Fibroblast of skin of left quadriceps (primary cell): ENCODE measurements around the gene CDK14.
A peak's percentile ranks its signal among the peaks of the same experiment; 100 is the strongest.

ENCODE experiments used
- DNase-seq, 2 experiments: peaks; one replicate each; pipeline ENCODE4 v3.0.0-alpha.2; 2013; ENCODE audit warnings: low read depth in 2 of 2

Gene CDK14

DNA sequence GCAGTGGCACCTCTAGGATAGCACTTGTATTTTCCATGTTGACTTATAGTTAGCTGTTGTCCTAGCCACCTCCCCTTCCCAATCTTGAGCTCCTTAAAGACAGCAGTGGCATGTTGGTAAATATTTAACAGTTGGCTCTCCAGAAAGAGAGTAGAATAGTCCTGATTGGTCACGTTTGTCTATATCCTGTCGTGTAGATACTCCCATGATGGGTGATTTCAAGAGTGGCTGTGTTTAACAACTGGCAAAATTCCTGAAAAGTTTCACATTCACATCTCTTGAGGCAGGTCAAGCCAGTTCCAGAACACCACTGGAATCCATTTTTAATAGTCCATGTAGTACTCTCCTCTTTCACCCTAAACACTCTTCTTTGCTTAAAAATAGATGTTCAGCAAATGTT is 599.9 kb downstream of the CDK14 start:
- DNase-seq: no peak

- no peak for DNase-seq
Observed at GRCh38 chr7:91198371-91198770, 602.2 kb downstream of the CDK14 start.

DNA sequence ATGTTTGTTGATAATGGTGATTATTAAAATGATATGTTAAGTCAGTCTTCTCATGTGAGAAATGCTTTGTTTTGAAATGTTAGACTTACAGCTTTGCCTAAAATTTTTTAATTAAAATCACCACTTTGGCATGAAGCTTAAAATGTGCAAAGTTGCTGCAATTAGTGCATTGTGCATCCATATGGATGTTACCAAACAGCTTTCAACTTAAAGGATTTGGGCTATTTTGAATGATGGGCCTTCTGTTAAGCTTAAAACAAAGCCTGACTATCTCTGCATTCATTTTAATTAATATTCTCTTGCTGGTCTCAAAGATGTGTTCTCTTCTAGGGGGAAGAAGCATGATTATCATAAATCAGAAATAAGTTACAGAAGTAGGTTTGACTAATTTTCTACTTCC is 603.5 kb downstream of the CDK14 start:
- DNase-seq: no peak

DNA sequence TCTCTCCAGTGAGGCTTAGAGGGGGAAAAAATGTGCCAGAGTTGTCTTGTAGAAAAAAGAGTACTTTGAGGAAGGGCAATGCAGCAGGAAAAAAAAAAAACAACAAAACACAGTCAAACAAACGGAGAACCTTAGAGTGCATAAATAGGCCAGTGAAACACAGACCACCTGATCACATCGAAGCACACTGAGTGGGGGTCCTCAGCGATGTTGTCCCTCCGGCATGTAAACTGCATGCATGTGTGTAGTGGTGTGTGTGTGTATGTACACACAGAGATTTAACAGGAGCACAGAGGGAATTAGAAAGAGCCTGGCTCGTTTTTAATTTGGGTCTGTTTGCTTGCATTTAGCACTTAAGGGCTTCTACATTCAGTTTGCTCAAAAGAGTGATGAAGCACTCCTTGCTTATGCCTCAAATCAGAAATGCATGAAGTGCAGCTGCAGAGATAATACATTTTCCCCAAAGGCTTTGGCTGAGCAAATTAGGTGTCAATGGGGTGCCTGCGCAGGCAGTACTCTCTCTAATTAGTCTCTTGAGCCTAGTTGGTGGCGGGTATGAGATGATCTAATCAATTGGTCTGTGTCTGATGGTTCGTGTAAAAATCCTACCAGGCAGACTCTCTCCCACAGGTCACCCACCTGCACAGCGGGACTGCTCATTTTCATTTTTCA is 605.5 kb downstream of the CDK14 start:
- DNase-seq: no peak

DNA sequence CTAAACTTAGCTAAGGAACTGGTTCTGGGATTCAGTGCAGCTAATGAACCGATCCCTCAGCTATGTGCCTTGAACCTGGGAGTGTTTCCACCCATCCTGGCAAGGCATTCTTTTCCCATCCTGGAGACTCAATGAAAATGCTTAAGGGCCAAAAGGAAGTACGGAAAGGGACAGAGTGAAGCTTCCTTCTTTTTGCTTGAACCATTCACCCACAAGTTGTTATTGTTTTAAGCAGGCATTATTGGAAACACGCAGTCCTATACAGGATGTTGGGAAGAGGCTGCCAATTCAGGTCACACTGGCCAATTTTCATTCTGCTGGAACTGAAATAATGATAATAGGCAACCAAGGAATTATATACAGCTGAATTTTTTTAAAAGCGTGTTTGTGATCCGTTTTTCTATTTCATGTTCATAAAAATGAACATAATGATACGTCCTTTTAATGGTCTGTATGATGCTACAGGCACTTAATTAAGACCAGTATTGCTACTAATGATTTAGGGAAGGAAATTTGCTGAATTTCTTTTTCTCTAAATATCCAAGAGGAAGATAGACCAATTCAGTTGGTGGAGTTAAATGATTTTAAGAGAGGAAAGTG is 610.3 kb downstream of the CDK14 start:
- DNase-seq: no peak

DNA sequence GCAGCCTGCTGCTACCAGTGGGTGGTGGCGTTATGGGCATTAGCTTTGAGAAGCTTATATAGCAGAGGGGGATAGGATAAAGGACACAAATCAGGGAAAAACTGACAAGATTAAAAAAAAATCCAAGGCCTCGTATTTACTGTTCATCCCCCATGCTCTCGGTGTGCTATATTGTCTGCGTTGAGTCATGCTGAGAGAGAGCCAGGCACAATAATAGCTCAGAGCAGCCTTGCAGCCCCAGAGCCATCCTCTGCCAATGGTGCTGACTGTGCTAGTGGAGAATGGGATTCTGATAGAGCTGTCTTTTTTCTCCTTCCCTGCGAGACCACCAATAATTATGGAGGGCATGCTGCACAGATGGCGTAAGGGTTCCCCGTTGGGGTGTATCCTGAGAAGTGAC is 616.5 kb downstream of the CDK14 start:
- DNase-seq: no peak

DNA sequence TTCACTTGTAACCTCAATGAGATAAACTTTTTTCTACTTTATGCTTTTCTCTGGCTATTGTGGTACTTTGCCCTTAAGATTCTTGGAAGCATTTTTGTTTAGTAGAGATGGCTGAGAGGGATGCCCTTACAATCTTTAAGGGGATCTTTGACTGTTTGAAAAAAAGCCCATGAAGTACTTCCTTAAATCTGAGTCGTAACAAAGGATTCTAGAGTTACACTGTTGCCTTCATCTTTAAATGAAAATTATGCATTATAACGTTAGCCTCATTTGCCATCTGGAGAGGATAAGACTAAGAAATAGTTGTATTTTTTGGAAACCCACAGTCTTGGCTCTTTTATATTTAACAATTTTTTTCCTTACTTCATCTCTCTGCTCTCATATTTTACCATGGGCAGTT is 630.3 kb downstream of the CDK14 start:
- no peak for DNase-seq

DNA sequence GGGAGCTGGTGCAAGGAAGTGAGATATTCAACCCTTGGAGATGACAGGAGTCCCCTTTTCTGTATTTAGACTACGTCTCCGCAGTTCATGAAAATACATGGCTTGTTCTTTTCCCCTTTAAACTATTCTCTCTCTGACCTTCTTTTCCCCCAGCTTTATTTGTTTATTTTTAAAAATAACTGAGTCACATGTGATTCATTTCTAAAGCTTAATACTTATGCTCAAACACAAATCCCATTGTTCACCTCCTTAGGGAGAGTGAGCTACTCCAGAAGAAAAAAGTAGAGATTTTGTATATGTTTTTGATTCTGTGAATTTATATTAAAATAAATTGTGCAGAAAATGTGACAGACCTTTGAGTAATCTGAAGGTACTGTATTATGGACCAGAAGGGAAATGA is 632.2 kb downstream of the CDK14 start:
- DNase-seq: no peak

GRCh38 chr7:91228927-91229558 is 632.9 kb downstream of the CDK14 start:
- no peak for DNase-seq

DNA sequence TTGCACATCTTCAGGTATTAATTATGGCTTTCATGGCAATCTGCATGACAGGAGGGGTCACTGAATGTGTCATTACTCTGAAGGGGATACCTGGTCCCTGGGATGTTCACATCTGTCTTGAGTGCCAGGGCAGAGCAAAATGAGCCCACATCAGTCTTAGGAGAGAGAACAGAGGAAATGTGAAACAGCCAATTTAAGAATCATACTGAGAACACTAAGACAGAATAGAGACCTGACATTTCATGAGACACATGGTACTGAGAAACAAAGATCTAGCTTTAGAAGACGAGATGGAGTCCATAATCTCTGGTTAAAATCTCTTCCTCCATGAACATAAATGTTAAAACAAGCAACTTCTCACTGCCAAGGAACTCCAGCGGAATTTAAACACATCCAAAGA is 634.0 kb downstream of the CDK14 start:
- DNase-seq: no peak

GRCh38 chr7:91230503-91230902 is 634.4 kb downstream of the CDK14 start:
- no peak for DNase-seq

DNA sequence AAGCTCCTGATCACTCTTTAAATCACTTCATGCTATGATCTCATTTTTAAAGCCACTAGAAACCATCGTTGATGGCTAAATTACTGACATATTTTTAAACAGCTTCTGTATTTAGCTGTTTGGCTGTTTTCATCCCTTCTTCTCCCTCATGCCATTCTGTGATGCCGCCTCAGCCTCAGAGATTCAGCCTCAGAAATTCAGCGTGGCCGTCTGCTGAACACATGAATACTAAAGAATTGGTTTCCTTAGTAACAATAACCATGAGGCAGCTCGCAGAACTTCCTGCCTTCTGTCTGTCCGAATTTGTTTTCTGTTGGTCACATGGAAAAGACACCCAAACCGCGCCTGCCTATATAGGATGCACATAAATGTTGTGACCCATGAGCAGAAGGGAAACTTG is 637.1 kb downstream of the CDK14 start:
- DNase-seq: no peak

DNA sequence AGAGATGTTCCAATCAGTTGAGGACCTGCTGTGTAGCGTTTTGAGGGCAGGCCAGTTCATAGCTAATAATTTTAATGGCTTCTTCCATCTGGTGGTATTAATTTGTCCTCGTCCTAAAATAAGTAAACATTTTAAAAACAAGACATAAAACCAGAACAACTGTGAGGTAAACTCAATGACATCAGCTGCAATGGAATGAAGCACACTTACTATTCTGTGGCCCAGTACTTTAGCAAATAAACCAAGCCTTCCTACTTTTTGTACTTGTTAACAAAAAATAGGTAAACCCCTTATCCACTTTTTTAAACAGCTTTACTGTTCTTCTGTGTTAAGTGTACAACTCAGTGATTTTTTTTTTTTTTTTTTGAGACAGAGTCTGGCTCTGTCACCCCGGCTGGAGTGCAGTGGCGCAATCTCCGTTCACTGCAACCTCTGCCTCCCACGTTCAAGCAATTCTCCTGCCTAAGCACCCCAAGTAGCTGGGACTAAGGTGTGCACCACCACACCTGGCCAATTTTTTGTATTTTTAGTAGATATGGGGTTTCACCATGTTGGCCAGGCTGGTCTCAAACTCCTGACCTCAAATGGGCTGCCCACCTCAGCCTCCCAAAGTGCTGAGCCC is 639.2 kb downstream of the CDK14 start:
- DNase-seq: no peak

GRCh38 chr7:91239171-91239604 is 643.1 kb downstream of the CDK14 start:
- peak; percentile 67 to 72 for DNase-seq

DNA sequence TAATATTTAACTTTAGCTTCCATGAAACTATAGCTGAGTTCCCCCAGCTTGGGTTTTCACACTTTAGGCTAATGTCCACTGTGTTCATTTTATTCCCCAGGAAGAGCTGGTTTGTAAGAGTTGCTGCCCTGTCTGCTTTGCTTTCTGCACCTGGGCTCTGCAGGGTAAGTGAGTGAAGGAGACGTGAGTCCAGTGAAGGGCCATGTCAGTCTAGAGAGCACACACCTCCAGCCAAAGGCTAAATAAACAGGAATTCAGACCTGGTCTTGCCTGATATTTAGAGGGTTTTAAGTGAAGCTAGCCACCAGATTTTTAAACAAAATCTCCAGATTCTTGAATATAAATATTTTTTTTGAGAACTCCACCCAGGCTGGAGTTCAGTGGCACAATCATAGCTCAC is 643.7 kb downstream of the CDK14 start:
- DNase-seq: no peak

DNA sequence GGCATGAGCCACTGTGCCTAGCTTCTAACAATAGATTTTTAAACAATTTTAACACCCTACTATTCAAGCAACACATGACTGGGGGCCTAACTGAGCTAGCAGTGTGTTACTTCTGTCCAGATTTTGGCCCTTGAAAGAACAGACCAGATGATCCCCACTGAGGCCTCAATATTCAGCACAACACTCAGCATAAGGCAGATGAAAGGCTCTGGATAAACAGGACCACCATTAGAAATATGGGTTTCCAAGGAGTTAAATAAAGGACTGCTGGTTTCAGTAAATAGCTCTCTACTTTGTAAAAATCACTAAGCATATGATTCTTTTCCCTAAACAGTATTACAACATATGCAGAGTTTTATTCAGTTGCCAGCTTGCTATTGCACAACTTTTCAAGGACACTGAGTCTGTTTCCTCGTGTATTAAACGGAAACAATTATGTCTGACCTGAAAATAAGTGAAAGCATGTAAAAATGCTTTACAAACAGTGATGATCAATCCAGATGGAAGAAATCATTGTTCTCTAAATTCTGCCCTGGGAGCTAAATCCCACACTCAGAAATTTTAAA is 644.3 kb downstream of the CDK14 start:
- DNase-seq: peak in 1 of 2 experiments; percentile 64

GRCh38 chr7:91242097-91242844 is 646.1 kb downstream of the CDK14 start:
- DNase-seq: no peak

GRCh38 chr7:91243591-91244301 is 647.6 kb downstream of the CDK14 start:
- DNase-seq: no peak

DNA sequence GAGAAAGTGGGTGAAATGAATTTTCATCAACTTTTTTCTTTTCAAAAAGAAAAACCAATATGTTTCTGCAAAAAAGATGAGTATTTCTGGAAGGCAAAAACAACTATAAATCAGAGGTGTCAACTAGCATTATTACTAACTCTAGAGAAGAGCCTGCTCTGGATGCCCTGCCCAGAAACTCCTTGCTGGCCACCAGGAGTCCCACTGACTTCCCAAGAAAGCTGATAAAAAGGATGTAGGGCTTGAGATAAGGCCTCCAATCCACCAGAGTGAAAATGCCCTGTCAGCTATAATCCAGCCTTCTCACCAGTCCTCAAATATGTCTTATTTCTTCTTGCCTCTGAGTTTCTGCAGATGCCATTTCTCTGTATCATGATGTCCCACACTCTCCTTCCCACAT is 651.4 kb downstream of the CDK14 start:
- no peak for DNase-seq

DNA sequence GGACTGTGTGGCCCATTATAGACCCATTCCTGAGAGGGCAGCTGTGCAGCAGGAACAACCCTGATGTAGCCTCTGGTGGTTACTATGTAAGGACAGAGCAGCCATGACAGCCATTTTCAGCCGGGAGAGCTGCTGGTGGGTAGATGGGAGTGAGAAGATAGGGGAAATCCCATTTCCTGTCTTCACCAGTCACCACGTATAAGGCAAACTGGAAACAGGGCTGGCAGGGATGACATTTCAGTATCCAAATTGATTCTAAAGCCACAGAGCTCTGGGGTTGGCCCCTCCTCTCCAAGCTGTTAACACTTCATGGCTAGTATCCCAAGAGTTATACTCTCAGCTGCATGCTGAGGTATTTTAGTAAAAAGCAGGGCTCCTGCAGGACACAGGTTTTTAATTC is 652.9 kb downstream of the CDK14 start:
- no peak for DNase-seq
